GM12878 (cell line): ENCODE data around the gene RFK. TPM values are rescaled to one million over a fixed set of nuclear protein-coding genes. Genes with fewer than 3 reads are reported as not detected.

ENCODE experiments used
- ESRRA ChIP-seq: IDR thresholded peaks from 2 replicates; pipeline ENCODE4 v1.6.1; 2012; ENCODE audit warnings: mild to moderate bottlenecking, low read length, improper control_type of control experiment
- GABPA ChIP-seq: IDR thresholded peaks from 2 replicates; pipeline ENCODE4 v1.6.1; 2014; ENCODE audit warnings: antibody characterized with exemption, low read depth, mild to moderate bottlenecking, inconsistent platforms
- RAD51 ChIP-seq: fragments of 450-650 bp; IDR thresholded peaks from 2 replicates; pipeline ENCODE4 v1.6.1; 2016; ENCODE audit warnings: moderate library complexity, mild to moderate bottlenecking, inconsistent platforms
- SPI1 ChIP-seq: IDR thresholded peaks from 2 replicates; pipeline ENCODE4 v1.6.1; 2011; ENCODE audit warnings: low read depth, mild to moderate bottlenecking, low read length, moderate library complexity, borderline replicate concordance; ENCODE audit not compliant: insufficient read depth
- YY1 ChIP-seq: IDR thresholded peaks from 2 replicates; pipeline ENCODE4 v1.6.1; 2011; ENCODE audit warnings: low read depth, mild to moderate bottlenecking, low read length
- ZBTB33 ChIP-seq: fragments of 450-650 bp; IDR thresholded peaks from 2 replicates; pipeline ENCODE4 v1.6.1; 2017; ENCODE audit warnings: mild to moderate bottlenecking
- polyA plus RNA-seq, 11 experiments: library from polyadenylated mRNA; depleted of rRNA in 4 of 11; unstranded in 6 of 11; stranded (reverse) in 5 of 11; fragments of >200 nt; fragmentation: Nextera tagmentation in 4 of 11; fragmentation: Illumina TruSeq in 1 of 11; extraction: Ambion mirVana in 4 of 11; extraction: Trizol in 1 of 11; gene quantifications; 1 replicate in 1 of 11; 2 replicates in 10 of 11; pipeline versions ENCODE4 v1.2.1 to v1.2.3, GENCODE V29; 2011 to 2016; ENCODE audit warnings: inconsistent platforms in 2 of 11, missing spikeins in 2 of 11, low read depth in 1 of 11
- total RNA-seq, 4 experiments: library from RNA; depleted of rRNA in 3 of 4; stranded (reverse); fragments of >200 nt in 3 of 4; fragmentation: Illumina TruSeq in 1 of 4; extraction: Trizol in 1 of 4; gene quantifications; 2 replicates each; pipeline versions ENCODE4 v1.2.1 to v1.2.3, GENCODE V29; 2013 to 2021
- TF ChIP-seq, protein P1 (sequence below): IDR thresholded peaks from 2 replicates; pipeline ENCODE4 v1.6.1; 2012; ENCODE audit warnings: improper control_type of control experiment, low read depth, low read length; ENCODE audit not compliant: insufficient replicate concordance
- TF ChIP-seq, protein P2 (sequence below): IDR thresholded peaks from 2 replicates; pipeline ENCODE4 v1.6.1; 2011; ENCODE audit warnings: low read depth, low read length, improper control_type of control experiment, borderline replicate concordance
- TF ChIP-seq, protein P3 (sequence below): fragments of 450-650 bp; IDR thresholded peaks from 2 replicates; pipeline ENCODE4 v1.6.1; 2016; ENCODE audit warnings: mild to moderate bottlenecking

Gene RFK
- total and polyA plus RNA-seq, 10 of the 15 experiments (the other 5 are each of a cell fraction or from before 2014, with no cell fraction given): 4.4 to 18.6 (median 11.6) TPM

- TF ChIP-seq, protein P1, sequence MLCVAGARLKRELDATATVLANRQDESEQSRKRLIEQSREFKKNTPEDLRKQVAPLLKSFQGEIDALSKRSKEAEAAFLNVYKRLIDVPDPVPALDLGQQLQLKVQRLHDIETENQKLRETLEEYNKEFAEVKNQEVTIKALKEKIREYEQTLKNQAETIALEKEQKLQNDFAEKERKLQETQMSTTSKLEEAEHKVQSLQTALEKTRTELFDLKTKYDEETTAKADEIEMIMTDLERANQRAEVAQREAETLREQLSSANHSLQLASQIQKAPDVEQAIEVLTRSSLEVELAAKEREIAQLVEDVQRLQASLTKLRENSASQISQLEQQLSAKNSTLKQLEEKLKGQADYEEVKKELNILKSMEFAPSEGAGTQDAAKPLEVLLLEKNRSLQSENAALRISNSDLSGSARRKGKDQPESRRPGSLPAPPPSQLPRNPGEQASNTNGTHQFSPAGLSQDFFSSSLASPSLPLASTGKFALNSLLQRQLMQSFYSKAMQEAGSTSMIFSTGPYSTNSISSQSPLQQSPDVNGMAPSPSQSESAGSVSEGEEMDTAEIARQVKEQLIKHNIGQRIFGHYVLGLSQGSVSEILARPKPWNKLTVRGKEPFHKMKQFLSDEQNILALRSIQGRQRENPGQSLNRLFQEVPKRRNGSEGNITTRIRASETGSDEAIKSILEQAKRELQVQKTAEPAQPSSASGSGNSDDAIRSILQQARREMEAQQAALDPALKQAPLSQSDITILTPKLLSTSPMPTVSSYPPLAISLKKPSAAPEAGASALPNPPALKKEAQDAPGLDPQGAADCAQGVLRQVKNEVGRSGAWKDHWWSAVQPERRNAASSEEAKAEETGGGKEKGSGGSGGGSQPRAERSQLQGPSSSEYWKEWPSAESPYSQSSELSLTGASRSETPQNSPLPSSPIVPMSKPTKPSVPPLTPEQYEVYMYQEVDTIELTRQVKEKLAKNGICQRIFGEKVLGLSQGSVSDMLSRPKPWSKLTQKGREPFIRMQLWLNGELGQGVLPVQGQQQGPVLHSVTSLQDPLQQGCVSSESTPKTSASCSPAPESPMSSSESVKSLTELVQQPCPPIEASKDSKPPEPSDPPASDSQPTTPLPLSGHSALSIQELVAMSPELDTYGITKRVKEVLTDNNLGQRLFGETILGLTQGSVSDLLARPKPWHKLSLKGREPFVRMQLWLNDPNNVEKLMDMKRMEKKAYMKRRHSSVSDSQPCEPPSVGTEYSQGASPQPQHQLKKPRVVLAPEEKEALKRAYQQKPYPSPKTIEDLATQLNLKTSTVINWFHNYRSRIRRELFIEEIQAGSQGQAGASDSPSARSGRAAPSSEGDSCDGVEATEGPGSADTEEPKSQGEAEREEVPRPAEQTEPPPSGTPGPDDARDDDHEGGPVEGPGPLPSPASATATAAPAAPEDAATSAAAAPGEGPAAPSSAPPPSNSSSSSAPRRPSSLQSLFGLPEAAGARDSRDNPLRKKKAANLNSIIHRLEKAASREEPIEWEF: no peak
- TF ChIP-seq ZBTB33 (no peak), SPI1 (peak; percentile 31; the same call in 1 of the 2 replicates), ESRRA (0 out of 2 replicates have a peak, but pooled peaks have one; percentile 17), YY1 (peak; percentile 60; the same call in 1 of the 2 replicates), RAD51 (no peak), GABPA (0 out of 2 replicates have a peak, but pooled peaks have one; percentile 21)
- TF ChIP-seq, protein P2, sequence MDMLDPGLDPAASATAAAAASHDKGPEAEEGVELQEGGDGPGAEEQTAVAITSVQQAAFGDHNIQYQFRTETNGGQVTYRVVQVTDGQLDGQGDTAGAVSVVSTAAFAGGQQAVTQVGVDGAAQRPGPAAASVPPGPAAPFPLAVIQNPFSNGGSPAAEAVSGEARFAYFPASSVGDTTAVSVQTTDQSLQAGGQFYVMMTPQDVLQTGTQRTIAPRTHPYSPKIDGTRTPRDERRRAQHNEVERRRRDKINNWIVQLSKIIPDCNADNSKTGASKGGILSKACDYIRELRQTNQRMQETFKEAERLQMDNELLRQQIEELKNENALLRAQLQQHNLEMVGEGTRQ: no peak
- TF ChIP-seq, protein P3, sequence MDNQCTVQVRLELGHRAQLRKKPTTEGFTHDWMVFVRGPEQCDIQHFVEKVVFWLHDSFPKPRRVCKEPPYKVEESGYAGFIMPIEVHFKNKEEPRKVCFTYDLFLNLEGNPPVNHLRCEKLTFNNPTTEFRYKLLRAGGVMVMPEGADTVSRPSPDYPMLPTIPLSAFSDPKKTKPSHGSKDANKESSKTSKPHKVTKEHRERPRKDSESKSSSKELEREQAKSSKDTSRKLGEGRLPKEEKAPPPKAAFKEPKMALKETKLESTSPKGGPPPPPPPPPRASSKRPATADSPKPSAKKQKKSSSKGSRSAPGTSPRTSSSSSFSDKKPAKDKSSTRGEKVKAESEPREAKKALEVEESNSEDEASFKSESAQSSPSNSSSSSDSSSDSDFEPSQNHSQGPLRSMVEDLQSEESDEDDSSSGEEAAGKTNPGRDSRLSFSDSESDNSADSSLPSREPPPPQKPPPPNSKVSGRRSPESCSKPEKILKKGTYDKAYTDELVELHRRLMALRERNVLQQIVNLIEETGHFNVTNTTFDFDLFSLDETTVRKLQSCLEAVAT: no peak
Observed at GRCh38 chr9:76414661-76415060, 20.4 kb upstream of the RFK start (continued).
